HepG2 (cell line): ENCODE data around the gene RBM25. TPM values are rescaled to one million over a fixed set of nuclear protein-coding genes. Genes with fewer than 3 reads are reported as not detected.
A peak's percentile ranks its signal among the peaks of the same experiment; 100 is the strongest.

ENCODE experiments used
- AGO2 ChIP-seq: fragments of 200-400 bp; formaldehyde crosslinking; optimal IDR thresholded peaks from 2 replicates; pipeline ENCODE3; 2017; ENCODE audit warnings: mild to moderate bottlenecking, low read depth, low read length, moderate library complexity
- GABPA ChIP-seq, 2 experiments: IDR thresholded peaks; 2 replicates each; pipeline ENCODE4 v1.6.1; 2011 to 2016; ENCODE audit warnings: low read depth in 2 of 2, low read length in 1 of 2, missing biosample characterization in 1 of 2, missing genetic modification characterization in 1 of 2
- HOXA5 ChIP-seq: sonication (generic); formaldehyde crosslinking; IDR thresholded peaks from 2 replicates; pipeline ENCODE4 v1.4.0; 2020; ENCODE audit warnings: missing genetic modification reagents
- ISX ChIP-seq: sonication (generic); formaldehyde crosslinking; conservative IDR thresholded peaks from 2 replicates; pipeline ENCODE4 v1.5.0; 2020; ENCODE audit warnings: missing genetic modification reagents
- MED8 ChIP-seq: sonication (generic); formaldehyde crosslinking; IDR thresholded peaks from 2 replicates; pipeline ENCODE4 v1.8.1; 2023; ENCODE audit warnings: mild to moderate bottlenecking, missing genetic modification reagents; ENCODE audit not compliant: insufficient replicate concordance
- MLX ChIP-seq: IDR thresholded peaks from 2 replicates; pipeline ENCODE4 v1.6.1; 2016
- NFYC ChIP-seq: IDR thresholded peaks from 2 replicates; pipeline ENCODE4 v1.6.1; 2016; ENCODE audit warnings: missing genetic modification reagents, missing compliant biosample characterization
- PAXIP1 ChIP-seq: sonication (generic); formaldehyde crosslinking; conservative IDR thresholded peaks from 2 replicates; pipeline ENCODE4 v1.4.0; 2020; ENCODE audit warnings: mild to moderate bottlenecking, missing genetic modification reagents, moderate library complexity
- POGK ChIP-seq: sonication (generic); formaldehyde crosslinking; conservative IDR thresholded peaks from 2 replicates; pipeline ENCODE4 v1.8.0; 2022; ENCODE audit warnings: mild to moderate bottlenecking, moderate library complexity, missing genetic modification reagents
- PTBP1 ChIP-seq: fragments of 200-400 bp; formaldehyde crosslinking; IDR thresholded peaks from 2 replicates; pipeline ENCODE4 v1.6.1; 2018; ENCODE audit warnings: low read length, low read depth; ENCODE audit not compliant: poor library complexity, severe bottlenecking
- RFX3 ChIP-seq: IDR thresholded peaks from 2 replicates; pipeline ENCODE4 v1.6.1; 2016; ENCODE audit warnings: missing biosample characterization, missing genetic modification reagents
- SRF ChIP-seq: IDR thresholded peaks from 2 replicates; pipeline ENCODE4 v1.6.1; 2011; ENCODE audit warnings: mild to moderate bottlenecking, low read depth, low read length, moderate library complexity
- THRA ChIP-seq: sonication (generic); formaldehyde crosslinking; IDR thresholded peaks from 2 replicates; pipeline ENCODE4 v1.4.0; 2020; ENCODE audit warnings: missing genetic modification reagents, borderline replicate concordance
- TIGD3 ChIP-seq: sonication (generic); formaldehyde crosslinking; IDR thresholded peaks from 2 replicates; pipeline ENCODE4 v1.5.1; 2020; ENCODE audit warnings: mild to moderate bottlenecking, missing genetic modification reagents, borderline replicate concordance
- ZFP90 ChIP-seq: sonication (generic); formaldehyde crosslinking; IDR thresholded peaks from 2 replicates; pipeline ENCODE4 v1.8.0; 2022; ENCODE audit warnings: missing genetic modification reagents, mild to moderate bottlenecking, inconsistent platforms, borderline replicate concordance
- ZNF431 ChIP-seq: sonication (generic); formaldehyde crosslinking; IDR thresholded peaks from 2 replicates; pipeline ENCODE4 v1.9.0; 2022; ENCODE audit warnings: missing genetic modification reagents, low read depth, mild to moderate bottlenecking, borderline replicate concordance
- ZNF580 ChIP-seq: IDR thresholded peaks from 2 replicates; pipeline ENCODE4 v1.6.1; 2016; ENCODE audit warnings: low read depth, borderline replicate concordance
- ZNF737 ChIP-seq: sonication (generic); formaldehyde crosslinking; IDR thresholded peaks from 2 replicates; pipeline ENCODE4 v1.5.0; 2020; ENCODE audit warnings: missing genetic modification reagents, mild to moderate bottlenecking, borderline replicate concordance
- ZNF790 ChIP-seq: sonication (generic); formaldehyde crosslinking; IDR thresholded peaks from 2 replicates; pipeline ENCODE4 v1.8.0; 2022; ENCODE audit warnings: missing genetic modification reagents, mild to moderate bottlenecking, borderline replicate concordance
- polyA plus RNA-seq, 8 experiments: library from polyadenylated mRNA; depleted of rRNA in 3 of 8; stranded (reverse) in 7 of 8; unstranded in 1 of 8; fragments of >200 nt; fragmentation: Illumina TruSeq in 4 of 8; extraction: Trizol in 4 of 8; gene quantifications; 2 replicates each; pipeline versions ENCODE4 v1.2.1 to v1.2.3, GENCODE V29; 2011 to 2016; ENCODE audit warnings: low read depth in 4 of 8, missing spikeins in 1 of 8, mixed read lengths in 1 of 8; ENCODE audit not compliant: insufficient read depth in 1 of 8
- total RNA-seq, 5 experiments: library from RNA; depleted of rRNA; stranded (reverse); fragments of >200 nt; fragmentation: Illumina TruSeq; extraction: Trizol; gene quantifications; 2 replicates each; pipeline ENCODE4 v1.2.3, GENCODE V29; 2016; ENCODE audit warnings: low read depth in 1 of 5

The RBM25 gene
- total and polyA plus RNA-seq, 2 of the 13 experiments (the other 11 are each of a cell fraction or from before 2014, with no cell fraction given): 34.1 to 65.9 TPM

- TF ChIP-seq PAXIP1 (CRISPR knock-in tag): peak; percentile 52; the same call in 1 of the 2 replicates
- 0 out of 2 replicates have a peak, but pooled peaks have one; percentile 55 for TF ChIP-seq HOXA5 (CRISPR knock-in tag)
- no peak; the same call in 1 of the 2 replicates for TF ChIP-seq ZNF790 (CRISPR knock-in tag)
- TF ChIP-seq THRA (CRISPR knock-in tag): no peak
- TF ChIP-seq MLX (CRISPR knock-in tag): peak; percentile 72; the same call in 1 of the 2 replicates
- 0 out of 2 replicates have a peak, but pooled peaks have one; percentile 24 for TF ChIP-seq TIGD3
- TF ChIP-seq ZNF580 (CRISPR knock-in tag): peak; percentile 69
- TF ChIP-seq NFYC: peak; percentile 56; the same call in 1 of the 2 replicates
- no peak for TF ChIP-seq GABPA (IDR thresholded peaks at IDR 0.05; ENCODE audit: low read depth, low read length)
- TF ChIP-seq GABPA (CRISPR knock-in tag; IDR thresholded peaks at IDR 0.05; ENCODE audit: low read depth): peak; percentile 85
- TF ChIP-seq ZNF431 (CRISPR knock-in tag): peak; percentile 88; the same call in 1 of the 2 replicates
- peak; percentile 61 for TF ChIP-seq AGO2
- TF ChIP-seq ZNF737 (CRISPR knock-in tag): peak; percentile 85; the same call in 1 of the 2 replicates
- peak; percentile 46; the same call in 1 of the 2 replicates for TF ChIP-seq RFX3
- no peak for TF ChIP-seq POGK
- no peak for TF ChIP-seq ISX (CRISPR knock-in tag)
- peak; percentile 33; the same call in 1 of the 2 replicates for TF ChIP-seq SRF
- TF ChIP-seq PTBP1: no peak
- no peak for TF ChIP-seq MED8 (CRISPR knock-in tag)
- no peak for TF ChIP-seq ZFP90
Measured at GRCh38 chr14:73058224-73058921, at the start of gene RBM25 (continued).
